Endodermal cell (in vitro differentiated cells): ENCODE measurements around the gene ARHGEF26. TPM values are rescaled to one million over a fixed set of nuclear protein-coding genes. Genes with fewer than 3 reads are reported as not detected.

ENCODE experiments used
- DNase-seq: peaks from one replicate; pipeline ENCODE4 v3.0.0-alpha.2; 2017
- H3K27ac ChIP-seq: 2 replicates; pipeline ENCODE4 v1.5.1; 2013; ENCODE audit warnings: mild to moderate bottlenecking, low read depth, low read length, moderate library complexity
- H3K27me3 ChIP-seq: 2 replicates; pipeline ENCODE4 v1.6.1; 2013; ENCODE audit warnings: mild to moderate bottlenecking, low read length, moderate library complexity; ENCODE audit not compliant: insufficient read depth, control insufficient read depth, poor library complexity, severe bottlenecking
- H3K36me3 ChIP-seq: 2 replicates; pipeline ENCODE4 v1.7.0; 2013; ENCODE audit warnings: mild to moderate bottlenecking, low read length, moderate library complexity; ENCODE audit not compliant: control insufficient read depth, insufficient read depth
- H3K4me1 ChIP-seq: one replicate; pipeline ENCODE4 v1.7.0; 2013; ENCODE audit warnings: low read length; ENCODE audit not compliant: control insufficient read depth, insufficient read depth
- H3K4me3 ChIP-seq: 2 replicates; pipeline ENCODE4 v1.5.1; 2013; ENCODE audit warnings: mild to moderate bottlenecking, low read length, moderate library complexity
- H3K9ac ChIP-seq: 2 replicates; pipeline ENCODE4 v1.6.1; 2013; ENCODE audit warnings: mild to moderate bottlenecking, low read length, moderate library complexity; ENCODE audit not compliant: poor library complexity, severe bottlenecking; ENCODE audit errors: extremely low read depth
- H3K9me3 ChIP-seq: 2 replicates; pipeline ENCODE4 v1.6.1; 2013; ENCODE audit warnings: mild to moderate bottlenecking, low read length, moderate library complexity; ENCODE audit not compliant: control insufficient read depth
- H3K27ac Mint-ChIP-seq: 2 replicates; pipeline ENCODE4 v1.8.0; 2020; ENCODE audit warnings: mixed read lengths
- H3K27me3 Mint-ChIP-seq: 2 replicates; pipeline ENCODE4 v1.8.0; 2021; ENCODE audit warnings: mild to moderate bottlenecking, mixed read lengths; ENCODE audit not compliant: insufficient read depth
- H3K36me3 Mint-ChIP-seq: 2 replicates; pipeline ENCODE4 v1.8.0; 2020; ENCODE audit warnings: low read depth, mixed read lengths
- H3K4me1 Mint-ChIP-seq: 2 replicates; pipeline ENCODE4 v1.8.0; 2020; ENCODE audit warnings: mixed read lengths
- H3K4me3 Mint-ChIP-seq: 2 replicates; pipeline ENCODE4 v1.8.0; 2020; ENCODE audit warnings: mild to moderate bottlenecking, moderate library complexity, mixed read lengths
- H3K9me3 Mint-ChIP-seq: 2 replicates; pipeline ENCODE4 v1.8.0; 2020; ENCODE audit warnings: mild to moderate bottlenecking, mixed read lengths
- whole genome bisulfite sequencing, 2 experiments: methylation state at CpG; one replicate each; pipeline versions ENCODE4 v1.1.5 to v1.1.7; 2013; ENCODE audit warnings: missing lambda C conversion rate in 2 of 2, mixed read lengths in 1 of 2; ENCODE audit not compliant: insufficient coverage in 1 of 2, insufficient read length in 1 of 2; 5-methylcytosine and 5-hydroxymethylcytosine counted together
- total RNA-seq, 2 donors: library from RNA; stranded (reverse); fragmentation: NEBNext Ultra II Directional in 1 of 2; extraction: Animal tissue kit (Norgen Biotek cat#: 25700) in 1 of 2; gene quantifications; 2 replicates in 1 of 2; 3 replicates in 1 of 2; pipeline ENCODE4 v1.2.1, GENCODE V29; 2021
- TF ChIP-seq, protein P1 (sequence below): fragments of 200-600 bp; sonication (generic); conservative IDR thresholded peaks from 2 replicates; pipeline ENCODE4 v1.5.0; 2021; ENCODE audit warnings: antibody characterized with exemption, mild to moderate bottlenecking

ARHGEF26 gene
- total RNA-seq, 2 donors from 2014 or later: 10.1 to 12.4 TPM

DNA sequence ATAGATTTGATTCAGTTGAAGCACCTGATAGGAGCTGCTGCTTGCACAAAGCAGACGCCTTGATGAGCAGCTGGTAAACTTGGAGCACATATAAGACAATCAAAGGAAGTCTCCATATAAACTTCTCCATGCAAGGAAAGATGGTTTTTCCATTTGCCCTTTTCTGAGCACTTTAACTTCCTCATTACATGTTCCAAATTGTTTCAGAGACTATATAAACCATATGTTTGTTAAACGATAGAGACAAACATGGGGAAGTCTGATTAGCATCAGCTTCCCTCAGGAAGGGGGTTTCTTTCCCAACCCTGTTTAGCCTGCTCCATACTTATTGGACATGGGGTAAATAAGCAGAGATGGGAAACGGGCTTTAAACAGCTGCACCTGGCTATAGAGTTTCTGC lies 115.1 kb downstream of the ARHGEF26 start:
- Histone ChIP-seq H3K9ac (no peak overlapping the region), H3K36me3 (no peaks in the 10 kb centered on the region), H3K4me1 (no peaks in the 10 kb centered on the region), H3K9me3 (no peaks in the 10 kb centered on the region), H3K4me3 (no peak overlapping the region), H3K27ac (no peak overlapping the region), H3K27me3 (no peaks in the 10 kb centered on the region)
- Mint-ChIP-seq H3K4me3 (no peak overlapping the region), H3K36me3 (peaks cover 8% of the 10 kb centered on the region), H3K4me1 (peaks cover 1% of the 10 kb centered on the region), H3K27ac (no peak overlapping the region), H3K27me3 (no peaks in the 10 kb centered on the region), H3K9me3 (no peaks in the 10 kb centered on the region)
- WGBS, 2 experiments: 94 to 100% methylated on average over 1 to 3 of the region's 3 CpGs
- TF ChIP-seq, protein P1, sequence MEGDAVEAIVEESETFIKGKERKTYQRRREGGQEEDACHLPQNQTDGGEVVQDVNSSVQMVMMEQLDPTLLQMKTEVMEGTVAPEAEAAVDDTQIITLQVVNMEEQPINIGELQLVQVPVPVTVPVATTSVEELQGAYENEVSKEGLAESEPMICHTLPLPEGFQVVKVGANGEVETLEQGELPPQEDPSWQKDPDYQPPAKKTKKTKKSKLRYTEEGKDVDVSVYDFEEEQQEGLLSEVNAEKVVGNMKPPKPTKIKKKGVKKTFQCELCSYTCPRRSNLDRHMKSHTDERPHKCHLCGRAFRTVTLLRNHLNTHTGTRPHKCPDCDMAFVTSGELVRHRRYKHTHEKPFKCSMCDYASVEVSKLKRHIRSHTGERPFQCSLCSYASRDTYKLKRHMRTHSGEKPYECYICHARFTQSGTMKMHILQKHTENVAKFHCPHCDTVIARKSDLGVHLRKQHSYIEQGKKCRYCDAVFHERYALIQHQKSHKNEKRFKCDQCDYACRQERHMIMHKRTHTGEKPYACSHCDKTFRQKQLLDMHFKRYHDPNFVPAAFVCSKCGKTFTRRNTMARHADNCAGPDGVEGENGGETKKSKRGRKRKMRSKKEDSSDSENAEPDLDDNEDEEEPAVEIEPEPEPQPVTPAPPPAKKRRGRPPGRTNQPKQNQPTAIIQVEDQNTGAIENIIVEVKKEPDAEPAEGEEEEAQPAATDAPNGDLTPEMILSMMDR: no peak
- no peak for DNase-seq

DNA sequence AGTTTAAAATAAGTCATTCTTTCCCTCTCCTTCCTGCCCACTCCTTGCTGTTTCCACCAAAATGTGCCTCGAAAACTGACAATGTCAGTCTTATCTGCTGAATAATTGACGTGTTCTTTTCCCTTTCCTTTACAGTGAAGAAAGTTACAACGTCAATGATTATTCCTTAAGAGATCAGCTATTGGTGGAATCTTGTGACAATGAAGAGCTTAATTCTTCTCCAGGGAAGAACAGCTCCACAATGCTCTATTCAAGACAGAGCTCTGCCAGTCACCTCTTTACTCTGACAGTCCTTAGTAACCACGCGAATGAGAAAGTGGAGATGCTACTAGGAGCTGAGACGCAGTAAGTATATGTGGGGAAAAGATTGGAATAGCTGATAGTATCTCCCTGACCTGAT lies 119.0 kb downstream of the ARHGEF26 start:
- no peak overlapping the region for H3K27ac Mint-ChIP-seq
- peaks cover 12% of the 10 kb centered on the region for H3K36me3 Mint-ChIP-seq
- no peak overlapping the region for H3K9ac ChIP-seq
- no peak overlapping the region for H3K27ac ChIP-seq
- no peaks in the 10 kb centered on the region for H3K4me1 ChIP-seq
- H3K4me3 ChIP-seq: no peak overlapping the region
- no peaks in the 10 kb centered on the region for H3K27me3 ChIP-seq
- no peaks in the 10 kb centered on the region for H3K9me3 ChIP-seq
- H3K4me1 Mint-ChIP-seq: peaks cover 16% of the 10 kb centered on the region
- H3K36me3 ChIP-seq: no peaks in the 10 kb centered on the region
- H3K4me3 Mint-ChIP-seq: no peak overlapping the region
- H3K27me3 Mint-ChIP-seq: no peaks in the 10 kb centered on the region
- H3K9me3 Mint-ChIP-seq: no peaks in the 10 kb centered on the region
- TF ChIP-seq, protein P1: no peak
- DNase-seq: no peak
- WGBS, 2 experiments: 96% methylated on average over 4 to 6 of the region's 6 CpGs

DNA sequence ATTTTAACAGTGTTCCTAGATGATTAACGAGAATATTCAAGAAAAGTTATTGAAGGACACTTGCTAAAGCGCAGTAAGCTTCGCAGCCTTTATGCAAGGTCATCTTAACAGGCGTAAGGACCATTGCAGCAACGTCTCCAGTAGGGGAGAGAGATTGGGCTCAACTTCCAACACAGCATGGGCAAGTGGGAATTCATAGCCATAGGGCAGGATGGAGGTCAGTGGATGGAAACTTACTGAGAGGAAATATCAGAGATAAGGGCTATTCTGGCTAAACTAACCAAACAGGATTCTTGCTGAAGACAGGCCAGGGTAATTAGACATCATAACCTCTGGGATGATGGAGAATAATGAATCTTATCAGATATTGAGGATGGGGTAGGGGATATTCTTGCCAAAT lies 120.3 kb downstream of the ARHGEF26 start:
- Mint-ChIP-seq H3K27me3 (no peaks in the 10 kb centered on the region), H3K36me3 (peaks cover 16% of the 10 kb centered on the region)
- TF ChIP-seq, protein P1: no peak

More for the DNA sequence above, 120.3 kb downstream of the ARHGEF26 start:
- no peaks in the 10 kb centered on the region for H3K9me3 Mint-ChIP-seq
- Histone ChIP-seq H3K36me3 (no peaks in the 10 kb centered on the region), H3K4me3 (no peak overlapping the region), H3K27ac (no peak overlapping the region), H3K9me3 (no peaks in the 10 kb centered on the region), H3K9ac (no peak overlapping the region), H3K27me3 (no peaks in the 10 kb centered on the region), H3K4me1 (no peaks in the 10 kb centered on the region)
- WGBS, 2 experiments: 95 to 96% methylated on average over 5 of the region's 5 CpGs
- peaks cover 16% of the 10 kb centered on the region for H3K4me1 Mint-ChIP-seq
- no peak overlapping the region for H3K27ac Mint-ChIP-seq
- no peak overlapping the region for H3K4me3 Mint-ChIP-seq
- DNase-seq: no peak
